Measurements from ENCODE around the gene JARID2. TPM values are rescaled to one million over a fixed set of nuclear protein-coding genes. Genes with fewer than 3 reads are reported as not detected.

JARID2 gene
- total and polyA plus RNA-seq, 2 of the 13 experiments (the other 11 are each of a cell fraction or from before 2014, with no cell fraction given): 7.5 to 10.3 TPM

DNA sequence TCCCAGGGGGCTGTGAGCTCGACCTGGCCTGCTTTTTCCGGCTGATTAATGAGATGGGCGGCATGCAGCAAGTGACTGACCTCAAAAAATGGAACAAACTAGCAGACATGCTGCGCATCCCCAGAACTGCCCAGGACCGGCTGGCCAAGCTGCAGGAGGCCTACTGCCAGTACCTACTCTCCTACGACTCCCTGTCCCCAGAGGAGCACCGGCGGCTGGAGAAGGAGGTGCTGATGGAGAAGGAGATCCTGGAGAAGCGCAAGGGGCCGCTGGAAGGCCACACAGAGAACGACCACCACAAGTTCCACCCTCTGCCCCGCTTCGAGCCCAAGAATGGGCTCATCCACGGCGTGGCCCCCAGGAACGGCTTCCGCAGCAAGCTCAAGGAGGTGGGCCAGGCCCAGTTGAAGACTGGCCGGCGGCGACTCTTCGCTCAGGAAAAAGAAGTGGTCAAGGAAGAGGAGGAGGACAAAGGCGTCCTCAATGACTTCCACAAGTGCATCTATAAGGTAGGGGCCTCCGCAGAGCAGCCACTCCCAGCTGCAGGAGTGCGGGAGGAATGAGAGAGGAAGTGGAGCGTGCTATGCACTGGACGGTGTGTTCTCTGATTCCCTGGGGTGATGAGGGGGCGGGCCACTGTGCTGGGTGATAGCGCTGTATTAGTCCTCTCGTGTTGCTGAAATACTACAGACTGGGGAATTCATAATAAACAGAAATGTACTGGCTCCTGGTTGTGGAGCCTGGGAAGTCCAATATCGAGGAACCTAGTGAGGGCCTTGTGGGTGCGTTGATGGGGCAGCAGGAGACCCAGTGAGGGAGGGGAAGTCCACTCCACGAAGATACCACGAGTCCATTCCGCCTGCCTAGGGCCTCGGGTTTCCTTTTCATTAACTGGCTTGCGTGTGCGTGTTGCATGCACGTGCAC is 255.3 kb downstream of the JARID2 start:
- in situ Hi-C loops (cut with HindIII; ENCODE audit: extremely low pct_ligation_motif_present, low pct_unique_long_range_greater_than_20kb) (no loop called here), intact Hi-C loops (cut with micrococcal nuclease; ENCODE audit: unreplicated experiment) (no loop called here)
- POLR2A ChIA-PET: no interaction called here
- no peak for TF ChIP-seq HNF4A (CRISPR knock-in tag; IDR thresholded peaks at IDR 0.05)
- no peak for TF ChIP-seq ZKSCAN5 (CRISPR knock-in tag; IDR thresholded peaks at IDR 0.05)
- TF ChIP-seq, protein P1, sequence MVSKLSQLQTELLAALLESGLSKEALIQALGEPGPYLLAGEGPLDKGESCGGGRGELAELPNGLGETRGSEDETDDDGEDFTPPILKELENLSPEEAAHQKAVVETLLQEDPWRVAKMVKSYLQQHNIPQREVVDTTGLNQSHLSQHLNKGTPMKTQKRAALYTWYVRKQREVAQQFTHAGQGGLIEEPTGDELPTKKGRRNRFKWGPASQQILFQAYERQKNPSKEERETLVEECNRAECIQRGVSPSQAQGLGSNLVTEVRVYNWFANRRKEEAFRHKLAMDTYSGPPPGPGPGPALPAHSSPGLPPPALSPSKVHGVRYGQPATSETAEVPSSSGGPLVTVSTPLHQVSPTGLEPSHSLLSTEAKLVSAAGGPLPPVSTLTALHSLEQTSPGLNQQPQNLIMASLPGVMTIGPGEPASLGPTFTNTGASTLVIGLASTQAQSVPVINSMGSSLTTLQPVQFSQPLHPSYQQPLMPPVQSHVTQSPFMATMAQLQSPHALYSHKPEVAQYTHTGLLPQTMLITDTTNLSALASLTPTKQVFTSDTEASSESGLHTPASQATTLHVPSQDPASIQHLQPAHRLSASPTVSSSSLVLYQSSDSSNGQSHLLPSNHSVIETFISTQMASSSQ (IDR thresholded peaks at IDR 0.05; ENCODE audit: low read depth): no peak
- TF ChIP-seq, protein P1 (CRISPR knock-in tag; IDR thresholded peaks at IDR 0.05; ENCODE audit: borderline replicate concordance): no peak
- no peak for TF ChIP-seq ZSCAN12 (CRISPR knock-in tag; IDR thresholded peaks at IDR 0.05)
- TF ChIP-seq, protein P2, sequence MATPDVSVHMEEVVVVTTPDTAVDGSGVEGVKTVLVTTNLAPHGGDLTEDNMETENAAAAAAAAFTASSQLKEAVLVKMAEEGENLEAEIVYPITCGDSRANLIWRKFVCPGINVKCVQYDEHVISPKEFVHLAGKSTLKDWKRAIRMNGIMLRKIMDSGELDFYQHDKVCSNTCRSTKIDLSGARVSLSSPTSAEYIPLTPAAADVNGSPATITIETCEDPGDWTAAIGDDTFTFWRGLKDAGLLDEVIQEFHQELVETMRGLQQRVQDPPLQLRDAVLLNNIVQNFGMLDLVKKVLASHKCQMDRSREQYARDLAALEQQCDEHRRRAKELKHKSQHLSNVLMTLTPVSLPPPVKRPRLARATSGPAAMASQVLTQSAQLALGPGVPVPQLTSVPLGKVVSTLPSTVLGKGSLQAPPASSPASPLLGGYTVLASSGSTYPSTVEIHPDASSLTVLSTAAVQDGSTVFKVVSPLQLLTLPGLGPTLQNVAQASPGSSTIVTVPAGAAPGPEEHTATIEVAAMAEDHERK (CRISPR knock-in tag; IDR thresholded peaks at IDR 0.05; ENCODE audit: low read depth): no peak
- no peak for TF ChIP-seq KDM3A (CRISPR knock-in tag; IDR thresholded peaks at IDR 0.05; ENCODE audit: low read depth)
- Histone ChIP-seq H3K9me3 (ENCODE audit: low read length) (no peaks in the 10 kb centered on the region), H3K27me3 (ENCODE audit: control insufficient read depth in 1 of 2, insufficient read depth in 2 of 2, low read length in 2 of 2) (no peaks in the 10 kb centered on the region), H4K20me1 (ENCODE audit: insufficient read depth, low read length) (peaks cover 9% of the 10 kb centered on the region; the same call in 1 of the 2 replicates), H3K4me2 (ENCODE audit: low read depth, low read length) (no peak overlapping the region), H3K4me3 (replicated peaks in 1 of 3; ENCODE audit: insufficient read depth in 1 of 3, low read depth in 2 of 3, low read length in 3 of 3) (no peak overlapping the region), H3K79me2 (ENCODE audit: insufficient read depth, low read length) (no peaks in the 10 kb centered on the region), H3K9ac (ENCODE audit: insufficient read depth, low read depth, low read length) (no peak overlapping the region), H3K4me1 (ENCODE audit: insufficient read depth, low read length) (peaks cover 26% of the 10 kb centered on the region), H3K36me3 (replicated peaks in 1 of 2; ENCODE audit: control insufficient read depth in 1 of 2, insufficient read depth in 2 of 2, low read length in 2 of 2) (peaks cover 32 to 35% of the 10 kb centered on the region in 2 experiments), H3K27ac (ENCODE audit: extremely low read length, insufficient read depth, low read length) (no peak overlapping the region), H2AFZ (ENCODE audit: low read length) (no peak overlapping the region)
- ATAC-seq: no peak
- CTCF ChIA-PET (ENCODE audit: low intra/inter-chr PET ratio, low total read pairs): no interaction called here
- FAIRE-seq: no peak
- 96% methylated on average over 35 of the region's 38 CpGs for WGBS (ENCODE audit: low lambda C conversion rate)
- no TSS peak for BruUV-seq (replicated peaks)
- DNase-seq (ENCODE audit: low spot score): no peak

All from HepG2 (cell line).